ENCODE results near the gene PLCH2.
"Not testable (repeated sequence)": the region's sequence is repeated elsewhere in the genome, so short reads cannot be mapped to it uniquely, and the experiment has no call there.

DNA sequence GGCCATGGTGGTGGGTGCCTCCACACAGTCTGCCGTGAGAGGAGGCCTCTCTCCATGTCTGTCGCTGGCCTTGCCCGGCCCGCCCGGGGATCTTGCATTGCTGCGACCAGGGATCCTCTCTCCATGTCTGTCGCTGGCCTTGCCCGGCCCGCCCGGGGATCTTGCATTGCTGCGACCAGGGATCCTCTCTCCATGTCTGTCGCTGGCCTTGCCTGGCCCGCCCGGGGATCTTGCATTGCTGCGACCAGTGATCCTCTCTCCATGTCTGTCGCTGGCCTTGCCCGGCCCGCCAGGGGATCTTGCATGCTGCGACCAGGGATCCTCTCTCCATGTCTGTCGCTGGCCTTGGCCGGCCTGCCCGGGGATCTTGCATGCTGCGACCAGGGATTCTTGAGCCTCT, 35.7 kb upstream of the PLCH2 start:
- not testable (repeated sequence) for TF ChIP-seq EP300 (IDR thresholded peaks at IDR 0.05; ENCODE audit: low read depth)
- TF ChIP-seq, protein P1, sequence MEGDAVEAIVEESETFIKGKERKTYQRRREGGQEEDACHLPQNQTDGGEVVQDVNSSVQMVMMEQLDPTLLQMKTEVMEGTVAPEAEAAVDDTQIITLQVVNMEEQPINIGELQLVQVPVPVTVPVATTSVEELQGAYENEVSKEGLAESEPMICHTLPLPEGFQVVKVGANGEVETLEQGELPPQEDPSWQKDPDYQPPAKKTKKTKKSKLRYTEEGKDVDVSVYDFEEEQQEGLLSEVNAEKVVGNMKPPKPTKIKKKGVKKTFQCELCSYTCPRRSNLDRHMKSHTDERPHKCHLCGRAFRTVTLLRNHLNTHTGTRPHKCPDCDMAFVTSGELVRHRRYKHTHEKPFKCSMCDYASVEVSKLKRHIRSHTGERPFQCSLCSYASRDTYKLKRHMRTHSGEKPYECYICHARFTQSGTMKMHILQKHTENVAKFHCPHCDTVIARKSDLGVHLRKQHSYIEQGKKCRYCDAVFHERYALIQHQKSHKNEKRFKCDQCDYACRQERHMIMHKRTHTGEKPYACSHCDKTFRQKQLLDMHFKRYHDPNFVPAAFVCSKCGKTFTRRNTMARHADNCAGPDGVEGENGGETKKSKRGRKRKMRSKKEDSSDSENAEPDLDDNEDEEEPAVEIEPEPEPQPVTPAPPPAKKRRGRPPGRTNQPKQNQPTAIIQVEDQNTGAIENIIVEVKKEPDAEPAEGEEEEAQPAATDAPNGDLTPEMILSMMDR (IDR thresholded peaks at IDR 0.05): not testable (repeated sequence)

Data from transverse colon (tissue), 3 donors.